Retinal pigment epithelial cell (primary cell): Measurements from ENCODE around the gene COL6A1.

Experiments
- DNase-seq: peaks from one replicate; pipeline ENCODE4 v3.0.0-alpha.2; 2010; ENCODE audit warnings: low read depth
- H3K4me3 ChIP-seq: 2 replicates; pipeline ENCODE4 v1.5.1; 2011; ENCODE audit warnings: mild to moderate bottlenecking, low read length, control low read depth, moderate library complexity
- CTCF ChIP-seq: conservative IDR thresholded peaks from 2 replicates; pipeline ENCODE4 v1.5.1; 2011; ENCODE audit warnings: low read depth, low read length, control low read depth, inconsistent platforms

The COL6A1 gene

GRCh38 chr21:45945868-45946210, 35.7 kb upstream of the COL6A1 start:
- TF ChIP-seq CTCF: no peak
- DNase-seq: no peak
- no peak overlapping the region for H3K4me3 ChIP-seq

- no peak for DNase-seq
- H3K4me3 ChIP-seq: no peak overlapping the region
- TF ChIP-seq CTCF: no peak
Observed at GRCh38 chr21:45947296-45947695, 34.3 kb upstream of the COL6A1 start.

GRCh38 chr21:45947716-45948255, 33.8 kb upstream of the COL6A1 start:
- no peak for TF ChIP-seq CTCF
- DNase-seq: no peak
- no peak overlapping the region for H3K4me3 ChIP-seq

GRCh38 chr21:45948576-45949141, 32.9 kb upstream of the COL6A1 start:
- no peak for DNase-seq
- TF ChIP-seq CTCF: no peak
- no peak overlapping the region for H3K4me3 ChIP-seq

GRCh38 chr21:45949928-45950739, 31.4 kb upstream of the COL6A1 start:
- no peak for DNase-seq
- TF ChIP-seq CTCF: no peak
- no peak overlapping the region for H3K4me3 ChIP-seq

- no peak overlapping the region for H3K4me3 ChIP-seq
- DNase-seq: no peak
- TF ChIP-seq CTCF: no peak
Observed at GRCh38 chr21:45950740-45951515, 30.6 kb upstream of the COL6A1 start.
